Measurements from ENCODE around the gene TEKT2.

TEKT2 gene

GRCh38 chr1:36136535-36136934 is 52.6 kb downstream of the TEKT2 start:
- H3K9me3 ChIP-seq (ENCODE audit: control insufficient read depth, insufficient read depth, low read length): no peaks in the 10 kb centered on the region
- H3K9ac ChIP-seq (ENCODE audit: low read depth, low read length): no peak overlapping the region
- H3K36me3 ChIP-seq (ENCODE audit: control insufficient read depth, insufficient read depth, low read length): peaks cover 6% of the 10 kb centered on the region
- no peaks in the 10 kb centered on the region for H3K27me3 ChIP-seq (ENCODE audit: control insufficient read depth, insufficient read depth, low read length)
- no peak overlapping the region for H3K4me3 ChIP-seq (ENCODE audit: low read depth, low read length)
- no peaks in the 10 kb centered on the region for H3K4me1 ChIP-seq (ENCODE audit: control insufficient read depth, insufficient read depth, low read length)

GRCh38 chr1:36137226-36137625 is 53.3 kb downstream of the TEKT2 start:
- Histone ChIP-seq H3K9ac (ENCODE audit: low read depth, low read length) (no peak overlapping the region), H3K9me3 (ENCODE audit: control insufficient read depth, insufficient read depth, low read length) (no peaks in the 10 kb centered on the region), H3K4me3 (ENCODE audit: low read depth, low read length) (no peak overlapping the region), H3K4me1 (ENCODE audit: control insufficient read depth, insufficient read depth, low read length) (no peaks in the 10 kb centered on the region), H3K36me3 (ENCODE audit: control insufficient read depth, insufficient read depth, low read length) (peaks cover 6% of the 10 kb centered on the region), H3K27me3 (ENCODE audit: control insufficient read depth, insufficient read depth, low read length) (no peaks in the 10 kb centered on the region)

GRCh38 chr1:36137776-36138175 is 53.9 kb downstream of the TEKT2 start:
- peaks cover 6% of the 10 kb centered on the region for H3K36me3 ChIP-seq (ENCODE audit: control insufficient read depth, insufficient read depth, low read length)
- no peaks in the 10 kb centered on the region for H3K9me3 ChIP-seq (ENCODE audit: control insufficient read depth, insufficient read depth, low read length)
- no peaks in the 10 kb centered on the region for H3K27me3 ChIP-seq (ENCODE audit: control insufficient read depth, insufficient read depth, low read length)
- no peaks in the 10 kb centered on the region for H3K4me1 ChIP-seq (ENCODE audit: control insufficient read depth, insufficient read depth, low read length)
- H3K9ac ChIP-seq (ENCODE audit: low read depth, low read length): no peak overlapping the region
- H3K4me3 ChIP-seq (ENCODE audit: low read depth, low read length): no peak overlapping the region

All from iPS-15b (cell line).